Nephron (organoid): ENCODE data around the gene MGAT4D.
"Not testable (repeated sequence)": the region's sequence is repeated elsewhere in the genome, so short reads cannot be mapped to it uniquely, and the experiment has no call there.

Experiments used
- H3K27ac Mint-ChIP-seq, 3 experiments: 2 replicates each; pipeline ENCODE4 v1.8.0; 2020; ENCODE audit warnings: mixed read lengths in 3 of 3, mild to moderate bottlenecking in 2 of 3, moderate library complexity in 1 of 3
- H3K27me3 Mint-ChIP-seq: 2 replicates; pipeline ENCODE4 v1.8.0; 2021; ENCODE audit warnings: low read depth, mild to moderate bottlenecking, moderate library complexity, mixed read lengths
- H3K36me3 Mint-ChIP-seq: 2 replicates; pipeline ENCODE4 v1.8.0; 2020; ENCODE audit warnings: low read depth, mixed read lengths
- H3K4me1 Mint-ChIP-seq: 2 replicates; pipeline ENCODE4 v1.8.0; 2020; ENCODE audit warnings: mixed read lengths
- H3K4me3 Mint-ChIP-seq, 3 experiments: 2 replicates each; pipeline ENCODE4 v1.8.0; 2020; ENCODE audit warnings: mild to moderate bottlenecking in 3 of 3, mixed read lengths in 3 of 3, moderate library complexity in 2 of 3
- H3K9me3 Mint-ChIP-seq: 2 replicates; pipeline ENCODE4 v1.8.0; 2020; ENCODE audit warnings: mixed read lengths
- TF ChIP-seq, protein P1 (sequence below), 3 experiments: fragments of 200-600 bp; sonication (generic); IDR thresholded peaks; one replicate each; pipeline ENCODE4 v1.5.0; 2021; ENCODE audit warnings: antibody characterized with exemption in 3 of 3; ENCODE audit not compliant: unreplicated experiment in 3 of 3

The MGAT4D gene

DNA sequence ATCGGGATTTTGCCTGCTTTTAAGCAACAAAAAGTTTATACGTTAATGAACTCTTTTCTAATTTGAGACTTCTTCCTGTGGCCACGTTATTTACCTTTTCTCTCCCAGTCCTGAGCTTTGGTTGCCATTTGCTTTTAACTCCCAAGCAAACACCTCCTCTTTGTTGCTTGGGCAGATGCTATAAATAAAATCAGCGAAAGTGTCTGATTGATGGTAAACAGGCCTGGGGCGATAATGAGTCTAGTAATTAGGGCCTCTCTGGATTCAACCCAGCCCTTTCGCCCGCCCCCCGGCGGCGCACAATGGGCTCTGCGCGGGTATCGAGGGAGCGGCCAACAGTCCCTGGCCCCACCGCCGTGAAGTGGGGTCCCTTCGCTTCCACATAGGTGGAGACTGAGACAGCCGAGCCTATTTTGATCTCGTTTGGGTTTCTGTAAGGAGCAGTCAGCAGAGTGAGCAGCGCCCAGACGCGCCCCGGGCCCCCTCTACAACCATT is 71.4 kb downstream of the MGAT4D start:
- Mint-ChIP-seq H3K4me1 (peaks cover 6% of the 10 kb centered on the region), H3K36me3 (no peaks in the 10 kb centered on the region), H3K27me3 (peaks cover 5% of the 10 kb centered on the region), H3K4me3 (peak overlapping the region; percentile 89 to 94 (median 91)), H3K27ac (peak overlapping the region in 1 of 3 experiments; percentile 65), H3K9me3 (no peaks in the 10 kb centered on the region)
- TF ChIP-seq, protein P1, sequence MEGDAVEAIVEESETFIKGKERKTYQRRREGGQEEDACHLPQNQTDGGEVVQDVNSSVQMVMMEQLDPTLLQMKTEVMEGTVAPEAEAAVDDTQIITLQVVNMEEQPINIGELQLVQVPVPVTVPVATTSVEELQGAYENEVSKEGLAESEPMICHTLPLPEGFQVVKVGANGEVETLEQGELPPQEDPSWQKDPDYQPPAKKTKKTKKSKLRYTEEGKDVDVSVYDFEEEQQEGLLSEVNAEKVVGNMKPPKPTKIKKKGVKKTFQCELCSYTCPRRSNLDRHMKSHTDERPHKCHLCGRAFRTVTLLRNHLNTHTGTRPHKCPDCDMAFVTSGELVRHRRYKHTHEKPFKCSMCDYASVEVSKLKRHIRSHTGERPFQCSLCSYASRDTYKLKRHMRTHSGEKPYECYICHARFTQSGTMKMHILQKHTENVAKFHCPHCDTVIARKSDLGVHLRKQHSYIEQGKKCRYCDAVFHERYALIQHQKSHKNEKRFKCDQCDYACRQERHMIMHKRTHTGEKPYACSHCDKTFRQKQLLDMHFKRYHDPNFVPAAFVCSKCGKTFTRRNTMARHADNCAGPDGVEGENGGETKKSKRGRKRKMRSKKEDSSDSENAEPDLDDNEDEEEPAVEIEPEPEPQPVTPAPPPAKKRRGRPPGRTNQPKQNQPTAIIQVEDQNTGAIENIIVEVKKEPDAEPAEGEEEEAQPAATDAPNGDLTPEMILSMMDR (IDR thresholded peaks at IDR 0.05; ENCODE audit: unreplicated experiment in 3 of 3), result no peak

DNA sequence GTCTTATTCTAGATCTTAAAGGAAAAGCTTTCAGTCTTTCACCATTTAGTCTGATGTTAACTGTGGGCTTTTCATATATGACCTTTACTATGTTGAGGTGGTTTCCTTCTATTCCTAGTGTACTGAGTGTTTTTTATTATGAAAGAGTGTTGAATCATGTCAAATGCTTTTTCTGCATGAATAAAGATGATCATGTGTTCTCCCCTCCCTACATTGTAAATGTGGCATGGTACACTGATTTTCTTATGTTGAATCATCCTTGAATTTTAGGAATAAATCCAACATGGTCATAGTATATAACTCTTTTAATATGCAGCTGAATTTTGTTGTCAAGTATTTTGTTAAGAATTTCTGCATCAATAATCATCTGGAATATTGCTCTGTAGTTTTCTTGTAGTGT is 75.0 kb downstream of the MGAT4D start:
- Mint-ChIP-seq H3K4me1 (peaks cover 6% of the 10 kb centered on the region), H3K4me3 (no peak overlapping the region), H3K9me3 (no peaks in the 10 kb centered on the region), H3K27ac (no peak overlapping the region), H3K27me3 (no peaks in the 10 kb centered on the region), H3K36me3 (no peaks in the 10 kb centered on the region)
- TF ChIP-seq, protein P1 (IDR thresholded peaks at IDR 0.05; ENCODE audit: unreplicated experiment in 3 of 3), result no peak

DNA sequence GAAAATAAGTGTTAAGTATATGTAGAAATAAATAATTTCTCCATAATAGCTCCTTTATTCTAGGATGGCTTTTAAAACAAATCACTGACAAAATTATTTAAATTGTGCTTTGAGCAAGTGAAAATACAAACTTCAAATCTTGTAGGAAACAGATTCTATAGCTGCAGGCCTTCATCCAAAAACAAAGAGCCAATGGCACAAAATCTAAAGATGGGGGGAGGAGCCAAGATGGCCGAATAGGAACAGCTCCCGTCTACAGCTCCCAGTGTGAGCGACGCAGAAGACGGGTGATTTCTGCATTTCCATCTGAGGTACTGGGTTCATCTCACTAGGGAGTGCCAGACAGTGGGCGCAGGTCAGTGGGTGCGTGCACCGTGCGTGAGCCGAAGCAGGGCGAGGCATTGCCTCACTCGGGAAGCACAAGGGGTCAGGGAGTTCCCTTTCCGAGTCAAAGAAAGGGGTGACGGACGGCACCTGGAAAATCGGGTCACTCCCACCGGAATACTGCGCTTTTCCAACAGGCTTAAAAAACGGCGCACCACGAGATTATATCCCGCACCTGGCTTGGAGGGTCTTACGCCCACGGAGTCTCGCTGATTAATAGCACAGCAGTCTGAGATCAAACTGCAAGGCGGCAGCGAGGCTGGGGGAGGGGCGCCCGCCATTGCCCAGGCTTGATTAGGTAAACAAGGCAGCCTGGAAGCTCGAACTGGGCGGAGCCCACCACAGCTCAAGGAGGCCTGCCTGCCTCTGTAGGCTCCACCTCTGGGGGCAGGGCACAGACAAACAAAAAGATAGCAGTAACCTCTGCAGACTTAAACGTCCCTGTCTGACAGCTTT is 84.7 kb downstream of the MGAT4D start:
- H3K4me1 Mint-ChIP-seq, H3K36me3 Mint-ChIP-seq, H3K27ac Mint-ChIP-seq, H3K27me3 Mint-ChIP-seq, H3K9me3 Mint-ChIP-seq, H3K4me3 Mint-ChIP-seq: not testable (repeated sequence)

DNA sequence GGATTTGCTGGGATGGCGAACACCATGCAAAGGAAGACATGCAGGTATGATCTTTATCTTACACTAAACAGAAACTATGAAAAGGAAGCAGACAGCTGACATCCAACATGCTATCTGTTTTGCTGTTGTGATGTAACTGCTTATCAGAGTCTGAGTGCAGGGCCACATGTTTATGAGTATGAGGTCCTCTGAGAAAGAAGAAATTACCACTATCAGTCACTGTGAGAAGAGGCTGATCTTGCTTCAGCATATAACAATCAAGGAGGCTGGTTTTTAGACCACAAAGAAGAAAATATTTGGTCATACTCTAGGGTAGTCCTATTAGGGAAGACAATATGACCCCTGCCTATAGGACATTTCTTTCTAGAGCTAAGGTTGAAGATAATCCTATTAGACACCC is 89.1 kb downstream of the MGAT4D start:
- Mint-ChIP-seq H3K4me3 (no peak overlapping the region), H3K27me3 (no peaks in the 10 kb centered on the region), H3K27ac (no peak overlapping the region), H3K36me3 (no peaks in the 10 kb centered on the region), H3K4me1 (no peaks in the 10 kb centered on the region), H3K9me3 (peaks cover 3% of the 10 kb centered on the region)
- TF ChIP-seq, protein P1 (IDR thresholded peaks at IDR 0.05; ENCODE audit: unreplicated experiment in 3 of 3), result no peak

DNA sequence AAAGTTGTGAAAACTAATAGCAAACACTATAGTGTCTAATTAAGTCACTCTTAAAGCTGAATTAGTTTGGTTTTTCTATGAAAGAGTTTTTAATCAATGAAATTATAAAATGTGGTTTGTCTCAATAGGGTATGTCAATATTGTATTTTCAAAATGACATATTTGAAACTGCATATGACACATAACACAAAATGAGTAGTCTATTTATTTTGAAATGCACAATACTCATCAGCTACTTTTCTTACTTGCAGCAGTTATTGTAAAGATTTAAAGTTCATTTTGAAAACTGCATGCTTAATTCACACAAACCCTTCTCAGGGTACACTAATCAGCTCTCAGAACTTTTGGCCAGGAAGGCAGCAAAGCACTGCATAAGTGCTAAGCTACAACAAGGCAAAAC is 91.8 kb downstream of the MGAT4D start:
- H3K27me3 Mint-ChIP-seq, result no peaks in the 10 kb centered on the region

DNA sequence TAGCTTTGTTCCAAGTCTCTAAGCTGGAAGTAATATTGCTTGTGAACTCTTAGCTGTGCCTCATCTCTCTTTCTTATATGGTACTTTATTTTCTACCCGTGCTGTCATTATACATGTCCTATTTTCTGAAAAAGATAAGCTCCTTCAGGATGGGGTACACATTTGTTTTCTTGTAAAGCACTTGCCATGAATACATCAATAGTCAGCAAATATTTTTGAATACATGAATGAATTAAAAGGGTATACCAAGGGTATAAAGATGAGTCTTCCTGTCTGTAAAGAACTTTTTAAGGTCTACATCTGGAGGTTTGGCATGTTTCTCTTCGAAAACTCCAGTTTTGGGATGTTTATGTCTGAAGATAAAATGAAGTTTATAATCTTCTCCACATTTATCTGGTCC is 98.0 kb downstream of the MGAT4D start:
- H3K4me1 Mint-ChIP-seq, result no peaks in the 10 kb centered on the region
- no peaks in the 10 kb centered on the region for H3K27me3 Mint-ChIP-seq
- H3K9me3 Mint-ChIP-seq, result no peaks in the 10 kb centered on the region
- no peaks in the 10 kb centered on the region for H3K36me3 Mint-ChIP-seq
- TF ChIP-seq, protein P1 (IDR thresholded peaks at IDR 0.05; ENCODE audit: unreplicated experiment in 3 of 3), result no peak
- no peak overlapping the region for H3K27ac Mint-ChIP-seq
- H3K4me3 Mint-ChIP-seq, result no peak overlapping the region

More for the DNA sequence above, 91.8 kb downstream of the MGAT4D start:
- Mint-ChIP-seq H3K27ac (no peak overlapping the region), H3K36me3 (no peaks in the 10 kb centered on the region), H3K4me3 (no peak overlapping the region), H3K9me3 (no peaks in the 10 kb centered on the region), H3K4me1 (no peaks in the 10 kb centered on the region)
- TF ChIP-seq, protein P1 (IDR thresholded peaks at IDR 0.05; ENCODE audit: unreplicated experiment in 3 of 3), result no peak
